Measurements from ENCODE around the gene THADA.

THADA gene

DNA sequence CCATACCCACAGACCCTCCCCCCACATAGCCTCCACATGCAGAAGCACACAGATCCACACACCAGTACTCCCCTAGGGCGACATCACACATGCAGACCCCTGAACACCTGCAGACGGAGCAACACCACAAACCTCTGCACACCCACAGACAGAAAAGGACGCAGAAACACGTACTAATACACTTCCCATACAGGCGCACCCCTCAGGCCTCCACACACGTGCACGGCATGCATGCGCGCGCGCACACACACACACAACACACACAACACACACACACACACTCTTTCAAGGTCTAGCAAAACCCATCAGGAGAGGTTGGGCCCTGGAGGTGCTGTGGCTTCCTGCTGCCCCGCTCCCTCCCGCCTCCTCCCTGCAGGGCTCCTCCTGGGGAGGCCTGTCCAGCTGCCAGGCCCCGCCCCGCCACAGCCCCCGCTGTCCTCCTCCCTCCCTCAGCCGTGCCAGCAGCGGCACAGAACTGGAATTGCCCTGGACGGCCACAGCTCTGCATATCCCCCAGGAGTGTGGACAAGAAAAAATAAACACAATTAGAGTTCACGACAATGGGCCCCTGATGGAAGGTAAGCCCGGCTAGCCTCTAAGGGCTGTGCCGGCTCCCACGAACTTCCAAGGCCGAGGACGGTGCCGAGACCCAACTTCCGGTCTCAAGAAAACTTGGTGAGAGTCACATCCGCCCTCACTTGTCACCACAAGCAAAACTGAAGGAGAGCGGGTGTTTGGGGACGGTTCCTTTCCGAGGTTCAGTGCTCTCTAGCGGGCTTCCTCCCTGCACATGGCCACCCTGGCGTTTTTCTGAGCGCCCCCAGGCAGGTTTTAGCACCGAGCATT lies 376.2 kb downstream of the THADA start:
- POLR2A ChIA-PET: interaction anchor here (0.6 to 1.9 kb wide), 7 partner anchors 12 to 241 kb away, joined by 3 to 6 read pairs (median 4); no protein-coding TSS in a partner anchor
- Histone ChIP-seq H3K4me1 (ENCODE audit: control insufficient read depth, insufficient read depth, low read length) (peaks cover 27% of the 10 kb centered on the region), H3K36me3 (ENCODE audit: control insufficient read depth in 2 of 2, insufficient read depth in 1 of 2, low read length in 2 of 2) (peaks cover 3 to 24% of the 10 kb centered on the region in 2 experiments; a peak in 1 of 3 replicates), H3K4me3 (ENCODE audit: low read depth, low read length) (peak overlapping the region; percentile 54), H3K27ac (ENCODE audit: extremely low read depth, low read depth, low read length) (peak overlapping the region; percentile 92), H3K9me3 (ENCODE audit: control insufficient read depth, insufficient read depth, low read depth, low read length) (no peaks in the 10 kb centered on the region)
- CTCF ChIA-PET: interaction anchor here (0.6 to 5.3 kb wide), 6 partner anchors 10 to 265 kb away, joined by 3 to 25 read pairs (median 4); no protein-coding TSS in a partner anchor
- TF ChIP-seq, protein P1, sequence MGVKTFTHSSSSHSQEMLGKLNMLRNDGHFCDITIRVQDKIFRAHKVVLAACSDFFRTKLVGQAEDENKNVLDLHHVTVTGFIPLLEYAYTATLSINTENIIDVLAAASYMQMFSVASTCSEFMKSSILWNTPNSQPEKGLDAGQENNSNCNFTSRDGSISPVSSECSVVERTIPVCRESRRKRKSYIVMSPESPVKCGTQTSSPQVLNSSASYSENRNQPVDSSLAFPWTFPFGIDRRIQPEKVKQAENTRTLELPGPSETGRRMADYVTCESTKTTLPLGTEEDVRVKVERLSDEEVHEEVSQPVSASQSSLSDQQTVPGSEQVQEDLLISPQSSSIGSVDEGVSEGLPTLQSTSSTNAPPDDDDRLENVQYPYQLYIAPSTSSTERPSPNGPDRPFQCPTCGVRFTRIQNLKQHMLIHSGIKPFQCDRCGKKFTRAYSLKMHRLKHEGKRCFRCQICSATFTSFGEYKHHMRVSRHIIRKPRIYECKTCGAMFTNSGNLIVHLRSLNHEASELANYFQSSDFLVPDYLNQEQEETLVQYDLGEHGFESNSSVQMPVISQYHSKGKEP (tag by site-specific recombination; IDR thresholded peaks at IDR 0.05): no peak
- no peak for TF ChIP-seq ZNF830 (tag by site-specific recombination; IDR thresholded peaks at IDR 0.05; ENCODE audit: low read depth)
- TF ChIP-seq HOXC10 (CRISPR knock-in tag; IDR thresholded peaks at IDR 0.05): no peak
- no peak for TF ChIP-seq ZNF530 (tag by site-specific recombination; IDR thresholded peaks at IDR 0.05; ENCODE audit: low read depth)
- 0 out of 2 replicates have a peak, but pooled peaks have one; percentile 28 for TF ChIP-seq ZNF610 (tag by site-specific recombination; IDR thresholded peaks at IDR 0.05; ENCODE audit: borderline replicate concordance)
- no peak for TF ChIP-seq ZNF239 (tag by site-specific recombination; IDR thresholded peaks at IDR 0.05)
- TF ChIP-seq, protein P2, sequence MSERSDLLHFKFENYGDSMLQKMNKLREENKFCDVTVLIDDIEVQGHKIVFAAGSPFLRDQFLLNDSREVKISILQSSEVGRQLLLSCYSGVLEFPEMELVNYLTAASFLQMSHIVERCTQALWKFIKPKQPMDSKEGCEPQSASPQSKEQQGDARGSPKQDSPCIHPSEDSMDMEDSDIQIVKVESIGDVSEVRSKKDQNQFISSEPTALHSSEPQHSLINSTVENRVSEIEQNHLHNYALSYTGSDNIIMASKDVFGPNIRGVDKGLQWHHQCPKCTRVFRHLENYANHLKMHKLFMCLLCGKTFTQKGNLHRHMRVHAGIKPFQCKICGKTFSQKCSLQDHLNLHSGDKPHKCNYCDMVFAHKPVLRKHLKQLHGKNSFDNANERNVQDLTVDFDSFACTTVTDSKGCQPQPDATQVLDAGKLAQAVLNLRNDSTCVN (tag by site-specific recombination; optimal IDR thresholded peaks at IDR 0.05): peak; percentile 76
- no peak for TF ChIP-seq ZNF658 (tag by site-specific recombination; IDR thresholded peaks at IDR 0.05)
- no peak for TF ChIP-seq ZNF184 (tag by site-specific recombination; IDR thresholded peaks at IDR 0.05)
- TF ChIP-seq ZNF266 (tag by site-specific recombination; IDR thresholded peaks at IDR 0.05; ENCODE audit: low read depth): no peak
- peak; percentile 87 for TF ChIP-seq GLIS1 (tag by site-specific recombination; IDR thresholded peaks at IDR 0.05)
- no peak for TF ChIP-seq ZNF571 (tag by site-specific recombination; IDR thresholded peaks at IDR 0.05)
- TF ChIP-seq ZNF2 (tag by site-specific recombination; IDR thresholded peaks at IDR 0.05): no peak
- peak; percentile 66 for TF ChIP-seq ZNF600 (tag by site-specific recombination; IDR thresholded peaks at IDR 0.05)
- no peak for TF ChIP-seq ZNF155 (tag by site-specific recombination; IDR thresholded peaks at IDR 0.05)
- peak; percentile 55; the same call in 1 of the 2 replicates for TF ChIP-seq KLF10 (tag by site-specific recombination; IDR thresholded peaks at IDR 0.05)
- no peak for TF ChIP-seq ZNF132 (tag by site-specific recombination; IDR thresholded peaks at IDR 0.05; ENCODE audit: borderline replicate concordance)
- TF ChIP-seq, protein P3, sequence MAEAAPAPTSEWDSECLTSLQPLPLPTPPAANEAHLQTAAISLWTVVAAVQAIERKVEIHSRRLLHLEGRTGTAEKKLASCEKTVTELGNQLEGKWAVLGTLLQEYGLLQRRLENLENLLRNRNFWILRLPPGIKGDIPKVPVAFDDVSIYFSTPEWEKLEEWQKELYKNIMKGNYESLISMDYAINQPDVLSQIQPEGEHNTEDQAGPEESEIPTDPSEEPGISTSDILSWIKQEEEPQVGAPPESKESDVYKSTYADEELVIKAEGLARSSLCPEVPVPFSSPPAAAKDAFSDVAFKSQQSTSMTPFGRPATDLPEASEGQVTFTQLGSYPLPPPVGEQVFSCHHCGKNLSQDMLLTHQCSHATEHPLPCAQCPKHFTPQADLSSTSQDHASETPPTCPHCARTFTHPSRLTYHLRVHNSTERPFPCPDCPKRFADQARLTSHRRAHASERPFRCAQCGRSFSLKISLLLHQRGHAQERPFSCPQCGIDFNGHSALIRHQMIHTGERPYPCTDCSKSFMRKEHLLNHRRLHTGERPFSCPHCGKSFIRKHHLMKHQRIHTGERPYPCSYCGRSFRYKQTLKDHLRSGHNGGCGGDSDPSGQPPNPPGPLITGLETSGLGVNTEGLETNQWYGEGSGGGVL (tag by site-specific recombination; IDR thresholded peaks at IDR 0.05): peak; percentile 2; the same call in 1 of the 2 replicates
- TF ChIP-seq TCF7L2 (IDR thresholded peaks at IDR 0.05; ENCODE audit: borderline replicate concordance, low read depth, low read length): no peak
- peak; percentile 96 for TF ChIP-seq ZIC2 (tag by site-specific recombination; IDR thresholded peaks at IDR 0.05)
- no peak for TF ChIP-seq ZNF16 (tag by site-specific recombination; IDR thresholded peaks at IDR 0.05; ENCODE audit: low read depth)
- TF ChIP-seq ZNF548 (tag by site-specific recombination; IDR thresholded peaks at IDR 0.05): no peak
- TF ChIP-seq, protein P4, sequence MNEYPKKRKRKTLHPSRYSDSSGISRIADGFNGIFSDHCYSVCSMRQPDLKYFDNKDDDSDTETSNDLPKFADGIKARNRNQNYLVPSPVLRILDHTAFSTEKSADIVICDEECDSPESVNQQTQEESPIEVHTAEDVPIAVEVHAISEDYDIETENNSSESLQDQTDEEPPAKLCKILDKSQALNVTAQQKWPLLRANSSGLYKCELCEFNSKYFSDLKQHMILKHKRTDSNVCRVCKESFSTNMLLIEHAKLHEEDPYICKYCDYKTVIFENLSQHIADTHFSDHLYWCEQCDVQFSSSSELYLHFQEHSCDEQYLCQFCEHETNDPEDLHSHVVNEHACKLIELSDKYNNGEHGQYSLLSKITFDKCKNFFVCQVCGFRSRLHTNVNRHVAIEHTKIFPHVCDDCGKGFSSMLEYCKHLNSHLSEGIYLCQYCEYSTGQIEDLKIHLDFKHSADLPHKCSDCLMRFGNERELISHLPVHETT (tag by site-specific recombination; IDR thresholded peaks at IDR 0.05): peak; percentile 11
- peak; percentile 69; the same call in 1 of the 2 replicates for TF ChIP-seq ZNF561 (tag by site-specific recombination; IDR thresholded peaks at IDR 0.05; ENCODE audit: borderline replicate concordance)
- TF ChIP-seq ZNF292 (tag by site-specific recombination; IDR thresholded peaks at IDR 0.05; ENCODE audit: borderline replicate concordance, low read depth): no peak
- no peak for TF ChIP-seq YY2 (tag by site-specific recombination; IDR thresholded peaks at IDR 0.05)
- no peak for TF ChIP-seq ZNF785 (tag by site-specific recombination; IDR thresholded peaks at IDR 0.05)
- TF ChIP-seq, protein P5, sequence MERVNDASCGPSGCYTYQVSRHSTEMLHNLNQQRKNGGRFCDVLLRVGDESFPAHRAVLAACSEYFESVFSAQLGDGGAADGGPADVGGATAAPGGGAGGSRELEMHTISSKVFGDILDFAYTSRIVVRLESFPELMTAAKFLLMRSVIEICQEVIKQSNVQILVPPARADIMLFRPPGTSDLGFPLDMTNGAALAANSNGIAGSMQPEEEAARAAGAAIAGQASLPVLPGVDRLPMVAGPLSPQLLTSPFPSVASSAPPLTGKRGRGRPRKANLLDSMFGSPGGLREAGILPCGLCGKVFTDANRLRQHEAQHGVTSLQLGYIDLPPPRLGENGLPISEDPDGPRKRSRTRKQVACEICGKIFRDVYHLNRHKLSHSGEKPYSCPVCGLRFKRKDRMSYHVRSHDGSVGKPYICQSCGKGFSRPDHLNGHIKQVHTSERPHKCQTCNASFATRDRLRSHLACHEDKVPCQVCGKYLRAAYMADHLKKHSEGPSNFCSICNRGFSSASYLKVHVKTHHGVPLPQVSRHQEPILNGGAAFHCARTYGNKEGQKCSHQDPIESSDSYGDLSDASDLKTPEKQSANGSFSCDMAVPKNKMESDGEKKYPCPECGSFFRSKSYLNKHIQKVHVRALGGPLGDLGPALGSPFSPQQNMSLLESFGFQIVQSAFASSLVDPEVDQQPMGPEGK (tag by site-specific recombination; IDR thresholded peaks at IDR 0.05): peak; percentile 92
- no peak for TF ChIP-seq ZNF701 (tag by site-specific recombination; IDR thresholded peaks at IDR 0.05)
- no peak for TF ChIP-seq ZNF138 (tag by site-specific recombination; IDR thresholded peaks at IDR 0.05; ENCODE audit: borderline replicate concordance)

Measured in HEK293 (cell line).